Colonic mucosa (tissue), 4 donors: ENCODE data around the gene PFKFB4. TPM values are rescaled to one million over a fixed set of nuclear protein-coding genes. Genes with fewer than 3 reads are reported as not detected.

ENCODE experiments used
- DNase-seq: peaks from one replicate; pipeline ENCODE4 v3.0.0-alpha.2; 2020
- H3K27ac ChIP-seq: fragments of 200-600 bp; one replicate; pipeline ENCODE4 v1.8.0; 2021
- H3K27me3 ChIP-seq: fragments of 200-600 bp; one replicate; pipeline ENCODE4 v1.8.0; 2021
- H3K36me3 ChIP-seq: fragments of 200-600 bp; one replicate; pipeline ENCODE4 v1.8.0; 2021
- H3K4me1 ChIP-seq: fragments of 200-600 bp; one replicate; pipeline ENCODE4 v1.8.0; 2021; ENCODE audit warnings: mild to moderate bottlenecking
- H3K4me3 ChIP-seq: fragments of 200-600 bp; one replicate; pipeline ENCODE4 v1.8.0; 2021
- H3K9ac ChIP-seq, 2 donors: one replicate each; pipeline ENCODE4 v1.7.0; 2013; ENCODE audit warnings: control low read depth in 2 of 2, low read depth in 2 of 2, low read length in 2 of 2
- H3K9me3 ChIP-seq: fragments of 200-600 bp; one replicate; pipeline ENCODE4 v1.8.0; 2021
- CTCF ChIP-seq: fragments of 200-600 bp; IDR thresholded peaks from one replicate; pipeline ENCODE4 v1.8.0; 2022; ENCODE audit warnings: antibody characterized with exemption, mild to moderate bottlenecking
- intact Hi-C: fragments of 100-400 bp; cut with DNase I; formaldehyde crosslinking; loops from one replicate; pipeline ENCODE4 v1.14.1; 2022
- total RNA-seq, 2 donors: library from RNA; stranded (reverse); fragmentation: NEBNext Ultra II Directional in 1 of 2; extraction: Animal tissue kit (Norgen Biotek cat#: 25700) in 1 of 2; gene quantifications; one replicate each; pipeline ENCODE4 v1.2.1, GENCODE V29; 2021
- donor health status: healthy.
- donor health status: DM: no; HTN: no; CAD: no.
- donor health status: DM: no; HTN: no; CAD: no.

PFKFB4 gene
- total RNA-seq, 2 donors from 2014 or later = 8.1 to 51.0 TPM

GRCh38 chr3:48502121-48502520, 54.5 kb downstream of the PFKFB4 start:
- no peaks in the 10 kb centered on the region for H3K36me3 ChIP-seq
- no peak overlapping the region for H3K4me3 ChIP-seq
- no peaks in the 10 kb centered on the region for H3K27me3 ChIP-seq
- no peak overlapping the region for H3K9ac ChIP-seq
- no peaks in the 10 kb centered on the region for H3K4me1 ChIP-seq
- intact Hi-C loops = loop anchor here (5.0 kb wide), 1 partner anchor 35 kb away; a partner anchor contains a TSS
- no peak overlapping the region for H3K27ac ChIP-seq
- no peak for TF ChIP-seq CTCF
- no peak for DNase-seq
- no peaks in the 10 kb centered on the region for H3K9me3 ChIP-seq

- H3K9ac ChIP-seq = no peak overlapping the region
- no peaks in the 10 kb centered on the region for H3K27me3 ChIP-seq
- DNase-seq = no peak
- H3K27ac ChIP-seq = no peak overlapping the region
- intact Hi-C loops = loop anchor here (5.0 kb wide), 1 partner anchor 34 kb away; a partner anchor contains a TSS
- TF ChIP-seq CTCF = no peak
- no peaks in the 10 kb centered on the region for H3K36me3 ChIP-seq
- no peaks in the 10 kb centered on the region for H3K9me3 ChIP-seq
- no peak overlapping the region for H3K4me3 ChIP-seq
- H3K4me1 ChIP-seq = no peaks in the 10 kb centered on the region
Observed at GRCh38 chr3:48501196-48501595, 55.4 kb downstream of the PFKFB4 start.

GRCh38 chr3:48500656-48501055, 55.9 kb downstream of the PFKFB4 start:
- Histone ChIP-seq H3K9me3 (no peaks in the 10 kb centered on the region), H3K27me3 (no peaks in the 10 kb centered on the region), H3K4me1 (no peaks in the 10 kb centered on the region), H3K36me3 (no peaks in the 10 kb centered on the region), H3K27ac (no peak overlapping the region), H3K9ac (no peak overlapping the region), H3K4me3 (no peak overlapping the region)
- no peak for DNase-seq
- no peak for TF ChIP-seq CTCF
- intact Hi-C loops = loop anchor here (5.0 kb wide), 1 partner anchor 33 kb away; a partner anchor contains a TSS

GRCh38 chr3:48493203-48493501, 63.5 kb downstream of the PFKFB4 start:
- Histone ChIP-seq H3K27ac (no peak overlapping the region), H3K9me3 (no peaks in the 10 kb centered on the region)
- no peak for DNase-seq

GRCh38 chr3:48492461-48493202, 64.0 kb downstream of the PFKFB4 start:
- no peak for TF ChIP-seq CTCF
- Histone ChIP-seq H3K9ac (no peak overlapping the region), H3K4me1 (no peaks in the 10 kb centered on the region), H3K27ac (no peak overlapping the region), H3K4me3 (no peak overlapping the region), H3K27me3 (no peaks in the 10 kb centered on the region), H3K36me3 (no peaks in the 10 kb centered on the region), H3K9me3 (no peaks in the 10 kb centered on the region)
- intact Hi-C loops = no loop called here
- DNase-seq = no peak

More at GRCh38 chr3:48493203-48493501, 63.5 kb downstream of the PFKFB4 start:
- intact Hi-C loops = no loop called here
- TF ChIP-seq CTCF = no peak
- Histone ChIP-seq H3K9ac (no peak overlapping the region), H3K4me3 (no peak overlapping the region), H3K27me3 (no peaks in the 10 kb centered on the region), H3K4me1 (no peaks in the 10 kb centered on the region), H3K36me3 (no peaks in the 10 kb centered on the region)
